ENCODE measurements around the gene ZNF653. TPM values are rescaled to one million over a fixed set of nuclear protein-coding genes. Genes with fewer than 3 reads are reported as not detected.
A peak's percentile ranks its signal among the peaks of the same experiment; 100 is the strongest.
"Not testable (repeated sequence)": the region's sequence is repeated elsewhere in the genome, so short reads cannot be mapped to it uniquely, and the experiment has no call there.

The ZNF653 gene
- total RNA-seq, 1 experiment from 2014 or later, result 21.8 TPM

DNA sequence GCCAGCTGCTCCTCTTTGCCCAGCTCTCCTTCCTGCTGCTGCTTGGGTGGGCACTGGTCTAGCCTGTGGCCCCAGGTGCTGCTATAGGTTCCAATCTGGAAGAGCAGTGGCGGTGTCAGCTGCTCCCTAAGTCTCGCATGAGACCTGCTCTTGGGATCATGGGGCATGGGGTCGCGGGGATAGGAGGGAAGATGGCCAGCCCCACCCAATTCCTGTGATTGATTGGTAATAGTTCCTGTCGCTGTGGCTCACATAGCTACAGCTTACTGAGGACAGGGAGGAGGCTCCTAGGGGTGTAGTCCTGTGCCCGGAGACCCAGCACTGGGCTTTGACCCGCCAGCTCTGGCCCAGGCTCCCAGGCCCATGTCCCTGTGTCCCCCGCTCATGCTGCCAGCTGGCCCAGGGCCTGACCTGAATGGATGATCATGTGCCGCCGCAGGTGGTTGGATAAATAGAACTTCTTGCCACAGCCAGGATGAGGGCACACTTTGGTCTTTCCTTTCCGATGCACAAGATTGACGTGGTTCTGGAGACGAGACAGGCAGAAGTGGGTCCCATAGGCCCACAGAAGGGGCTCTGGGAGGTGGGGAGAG is 20.3 kb downstream of the ZNF653 start:
- in situ Hi-C loops (cut with HindIII; ENCODE audit: low sequenced_read_pairs), result no loop called here
- DNase-seq (ENCODE audit: low spot score), result peak; percentile 74

DNA sequence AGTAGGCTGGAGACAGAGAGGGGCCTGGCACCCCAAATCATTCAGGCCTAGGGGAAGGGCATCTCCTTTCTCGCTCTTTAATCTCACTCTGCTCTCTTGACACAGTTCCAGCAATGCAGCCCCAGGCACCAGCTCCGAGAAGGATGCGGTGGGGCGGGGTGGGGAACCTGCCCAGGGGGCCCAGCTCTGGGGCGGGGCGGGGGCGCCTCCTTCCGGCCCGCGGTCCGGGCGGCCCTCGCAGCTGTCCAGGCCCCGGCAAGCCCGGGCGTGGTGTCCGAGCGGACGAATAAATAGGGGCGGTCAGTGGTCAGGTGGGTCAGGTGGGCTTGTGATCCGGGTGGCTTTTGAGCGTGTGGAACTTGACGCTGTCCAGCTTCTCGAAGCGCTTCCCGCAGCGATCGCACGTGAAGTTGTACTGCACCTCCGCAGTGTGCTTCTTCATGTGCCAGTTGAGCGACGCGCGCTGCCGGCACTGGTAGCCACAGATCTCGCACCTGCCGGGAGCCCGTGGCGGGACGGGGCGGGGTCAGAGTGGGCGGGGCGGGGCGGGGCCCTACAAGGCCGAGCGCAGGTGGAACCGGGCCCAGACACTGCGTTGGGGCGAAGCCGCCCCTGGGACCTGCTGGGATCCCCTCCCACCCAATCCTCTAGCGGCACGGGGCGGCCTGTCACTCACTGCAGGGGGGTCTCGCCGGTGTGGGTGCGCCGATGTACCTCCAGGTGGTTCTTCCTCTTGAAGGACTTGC is 22.1 kb downstream of the ZNF653 start:
- no peak for DNase-seq (ENCODE audit: low spot score)
- in situ Hi-C loops (cut with HindIII; ENCODE audit: low sequenced_read_pairs), result no loop called here

DNA sequence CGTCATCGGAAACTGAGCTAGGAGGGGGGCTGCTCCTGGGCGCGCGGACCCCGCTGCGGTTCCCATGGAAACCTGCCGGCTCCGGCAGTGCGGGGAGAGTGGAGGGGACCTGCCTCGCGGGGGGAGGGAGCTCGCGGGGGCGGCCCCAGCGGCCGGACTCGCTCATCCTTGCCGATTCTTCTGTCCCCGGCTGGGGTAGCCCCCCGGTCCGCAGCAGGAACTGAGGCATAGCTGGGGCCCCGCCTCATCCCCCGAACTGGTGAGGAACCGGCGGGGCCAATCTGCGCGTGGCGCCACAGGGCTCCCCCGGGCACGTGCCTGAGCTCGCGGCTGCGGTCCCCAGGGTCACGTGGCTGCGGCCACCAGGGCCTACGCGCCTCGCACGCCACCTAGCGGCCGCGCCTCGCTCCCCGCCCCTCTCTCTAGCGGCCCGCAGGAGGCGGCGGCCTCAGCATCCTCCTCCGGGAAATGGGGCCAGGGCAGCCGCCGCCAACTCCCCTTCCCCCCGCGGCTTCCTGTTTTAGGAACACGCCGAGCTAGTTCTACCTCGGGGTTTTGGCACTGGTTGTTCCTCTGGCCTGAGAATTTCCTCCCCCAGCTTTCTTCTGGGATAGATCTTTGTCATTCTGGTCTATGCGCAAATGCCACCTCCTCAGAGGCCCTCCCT is 23.1 kb downstream of the ZNF653 start:
- in situ Hi-C loops (cut with HindIII; ENCODE audit: low sequenced_read_pairs), result no loop called here

GRCh38 chr19:11481534-11482383 is 23.9 kb downstream of the ZNF653 start:
- DNase-seq (ENCODE audit: low spot score), result peak; percentile 99
- in situ Hi-C loops (cut with HindIII; ENCODE audit: low sequenced_read_pairs), result no loop called here

More for the DNA sequence above, 23.1 kb downstream of the ZNF653 start:
- DNase-seq (ENCODE audit: low spot score), result peak; percentile 86

DNA sequence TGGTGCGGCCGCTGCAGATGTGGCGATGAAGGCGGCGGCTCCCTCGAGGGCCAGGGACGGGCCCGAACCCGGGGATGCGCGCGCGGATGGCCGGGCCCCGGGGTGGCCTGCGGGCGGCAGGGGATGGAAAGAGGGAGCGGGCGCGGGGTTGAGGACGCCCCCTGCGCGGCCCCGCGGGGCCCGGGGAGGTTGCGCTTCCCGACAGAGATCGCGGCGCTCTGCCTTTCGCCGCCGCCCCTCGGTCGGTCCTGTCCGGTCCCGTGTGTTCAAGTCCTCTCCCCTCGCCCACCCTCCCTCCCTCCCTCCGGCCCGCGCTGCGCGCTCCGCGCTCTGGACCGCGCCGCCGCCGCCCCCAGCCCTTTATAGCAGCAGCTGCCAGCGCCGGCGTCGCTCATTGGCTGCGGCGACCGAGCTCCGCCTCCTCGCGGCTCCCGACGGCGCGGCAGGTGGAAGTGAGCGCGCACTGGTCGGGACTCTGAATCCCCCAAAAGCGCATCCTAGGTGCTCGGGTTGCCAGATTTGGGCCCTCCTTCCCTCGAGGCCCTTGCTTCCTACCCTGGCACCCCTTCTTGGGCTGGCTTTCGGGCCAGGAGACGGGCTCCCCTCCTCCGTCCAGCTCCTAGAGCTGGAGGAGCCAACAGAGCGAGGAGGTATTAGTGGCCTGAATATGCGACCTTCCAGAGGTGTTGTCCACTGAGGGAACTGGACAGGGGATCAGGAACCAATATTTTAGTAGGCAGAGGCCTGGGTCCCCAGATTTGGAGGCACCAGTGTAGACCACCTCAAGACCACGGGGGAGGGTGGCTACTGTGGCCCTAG is 24.7 kb downstream of the ZNF653 start, which contains the start of gene ELAVL3:
TSS of gene ELAVL3 (minus strand) at position 332 of the 819 bp plus-strand sequence. CDS start 438 bp downstream, outside the sequence.
- in situ Hi-C loops (cut with HindIII; ENCODE audit: low sequenced_read_pairs), result no loop called here

GRCh38 chr19:11479898-11480714 is 25.5 kb downstream of the ZNF653 start:
- in situ Hi-C loops (cut with HindIII; ENCODE audit: low sequenced_read_pairs), result no loop called here
- peak; percentile 44 for DNase-seq (ENCODE audit: low spot score)

More for the DNA sequence above, 24.7 kb downstream of the ZNF653 start, which contains the start of gene ELAVL3:
- DNase-seq (ENCODE audit: low spot score), result peak; percentile 81

- in situ Hi-C loops (cut with HindIII; ENCODE audit: low sequenced_read_pairs), result no loop called here
- peak; percentile 68 for DNase-seq (ENCODE audit: low spot score)
Observed at GRCh38 chr19:11479090-11479897, 26.3 kb downstream of the ZNF653 start.

DNA sequence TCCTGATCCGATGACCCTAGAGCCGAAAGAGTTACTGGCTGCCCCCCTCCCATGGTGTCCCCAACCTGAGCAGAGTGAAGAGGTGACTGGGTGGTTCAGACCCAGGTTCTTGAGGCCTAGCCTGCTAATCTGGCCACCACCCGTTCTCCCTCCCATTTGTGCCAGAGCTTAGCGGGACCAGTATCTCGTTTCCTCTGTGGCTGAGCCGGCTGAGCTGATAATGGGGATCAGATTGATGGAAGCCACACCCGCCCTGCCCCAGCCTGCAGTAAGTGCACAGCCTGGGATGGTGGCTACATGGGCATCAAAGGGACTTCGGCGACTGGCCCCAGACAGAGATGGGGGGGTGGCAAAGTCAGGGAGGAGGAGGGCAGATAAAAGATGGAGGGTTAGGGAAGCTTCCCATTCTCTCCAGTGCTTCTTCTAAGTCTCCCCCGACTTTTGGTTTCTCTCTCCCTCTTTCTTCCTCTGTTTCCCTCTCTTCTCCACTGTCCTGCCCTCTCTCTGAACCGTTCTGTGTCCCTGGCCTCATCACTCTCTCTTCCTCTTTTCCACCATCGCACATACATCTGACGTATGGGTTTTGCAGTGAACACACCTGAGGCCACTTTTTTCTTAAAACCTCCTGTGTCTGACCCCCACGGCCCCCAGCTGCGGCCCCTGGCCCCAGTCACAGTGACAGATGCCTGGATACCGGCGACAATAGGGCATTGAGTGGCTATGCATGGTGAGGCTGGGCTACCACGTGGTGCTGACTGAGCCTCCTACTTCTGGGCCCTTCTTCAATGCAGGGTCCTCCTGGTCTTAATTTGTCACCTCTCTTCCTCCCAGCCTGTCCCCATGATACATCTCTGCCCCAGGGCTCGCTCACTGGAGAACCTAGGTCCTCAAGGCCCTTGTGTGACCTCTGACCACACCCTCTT is 27.2 kb downstream of the ZNF653 start:
- no peak for DNase-seq (ENCODE audit: low spot score)
- in situ Hi-C loops (cut with HindIII; ENCODE audit: low sequenced_read_pairs), result no loop called here

DNA sequence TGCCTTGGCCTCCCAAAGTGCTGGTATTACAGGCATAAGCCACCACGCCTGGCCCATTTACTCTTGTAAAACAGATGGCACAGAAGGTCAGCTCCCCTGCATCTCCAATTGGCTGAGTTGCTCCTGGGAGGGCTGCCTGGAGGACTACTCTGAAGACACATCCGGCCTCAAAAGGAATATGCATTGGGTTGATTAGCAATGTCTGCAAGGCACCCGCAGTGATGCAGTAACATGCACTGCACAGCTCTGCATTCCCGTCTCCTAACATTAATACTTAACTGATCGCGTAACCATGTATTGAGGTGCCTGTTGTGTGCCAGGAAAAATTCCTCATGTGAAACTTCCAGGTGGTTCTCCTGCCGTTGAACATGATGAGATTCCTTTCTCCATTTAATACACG is 29.8 kb downstream of the ZNF653 start:
- peak; percentile 75 for DNase-seq (ENCODE audit: low spot score)
- in situ Hi-C loops (cut with HindIII; ENCODE audit: low sequenced_read_pairs), result no loop called here

DNA sequence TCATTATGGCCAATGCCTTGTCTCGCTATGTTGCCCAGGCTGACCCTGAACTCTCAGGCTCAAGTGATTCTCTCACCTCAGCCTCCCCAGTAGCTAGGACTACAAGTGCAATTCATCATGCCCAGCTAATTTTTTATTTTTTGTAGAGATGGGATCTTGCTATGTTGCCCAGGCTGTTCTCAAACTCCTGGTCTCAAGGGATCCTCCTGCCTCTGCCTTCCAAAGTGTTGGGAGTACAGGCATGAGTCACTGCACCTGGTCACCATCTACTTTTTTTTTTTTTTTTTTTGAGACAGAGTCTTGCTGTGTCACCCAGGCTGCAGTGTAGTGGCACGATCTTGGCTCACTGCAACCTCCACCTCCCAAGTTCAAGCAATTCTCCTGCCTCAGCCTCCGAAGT is 30.3 kb downstream of the ZNF653 start:
- DNase-seq (ENCODE audit: low spot score); in situ Hi-C loops (cut with HindIII; ENCODE audit: low sequenced_read_pairs): not testable (repeated sequence)

- no peak for DNase-seq (ENCODE audit: low spot score)
- in situ Hi-C loops (cut with HindIII; ENCODE audit: low sequenced_read_pairs), result no loop called here
Observed at GRCh38 chr19:11473725-11474124, 31.9 kb downstream of the ZNF653 start.

GRCh38 chr19:11468266-11468845 is 37.3 kb downstream of the ZNF653 start:
- in situ Hi-C loops (cut with HindIII; ENCODE audit: low sequenced_read_pairs); DNase-seq (ENCODE audit: low spot score): not testable (repeated sequence)

GRCh38 chr19:11465600-11465999 is 40.0 kb downstream of the ZNF653 start:
- in situ Hi-C loops (cut with HindIII; ENCODE audit: low sequenced_read_pairs), result no loop called here
- no peak for DNase-seq (ENCODE audit: low spot score)

DNA sequence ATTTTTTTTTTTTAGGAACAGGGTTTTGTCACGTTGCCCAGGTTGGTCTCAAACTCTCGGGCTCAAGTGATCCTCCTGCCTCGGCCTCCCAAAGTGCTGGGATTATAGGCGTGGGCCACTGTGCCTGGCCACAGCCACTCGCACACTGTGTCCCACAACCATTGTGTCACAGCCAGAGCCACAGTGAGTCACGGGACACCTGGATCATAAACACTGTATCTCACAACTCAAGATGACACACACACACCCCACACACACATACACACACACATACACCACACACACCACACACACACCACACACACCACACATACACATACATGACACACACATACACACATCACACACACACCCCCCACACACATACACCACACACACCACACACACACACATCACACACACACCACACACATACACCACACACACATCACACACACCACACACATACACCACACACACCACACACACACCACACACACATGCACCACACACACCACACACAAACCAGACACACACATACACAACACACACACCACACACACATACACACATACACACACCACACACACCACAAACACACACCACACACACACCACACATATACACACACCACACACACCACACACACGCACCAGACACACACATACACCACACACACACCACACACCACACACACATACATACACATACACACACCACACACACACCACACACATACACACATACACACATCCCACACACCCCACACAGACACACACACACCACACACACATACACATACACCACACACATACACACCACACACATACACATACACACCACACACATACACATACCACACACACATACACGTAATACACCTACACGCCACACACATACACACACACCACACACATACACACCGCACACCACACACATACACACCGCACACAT is 41.0 kb downstream of the ZNF653 start:
- no peak for DNase-seq (ENCODE audit: low spot score)
- in situ Hi-C loops (cut with HindIII; ENCODE audit: low sequenced_read_pairs), result no loop called here

GRCh38 chr19:11463391-11463790 is 42.2 kb downstream of the ZNF653 start:
- DNase-seq (ENCODE audit: low spot score), result no peak
- in situ Hi-C loops (cut with HindIII; ENCODE audit: low sequenced_read_pairs), result no loop called here

All from G401 (cell line).